Measurements from ENCODE around the gene GRID1.

DNA sequence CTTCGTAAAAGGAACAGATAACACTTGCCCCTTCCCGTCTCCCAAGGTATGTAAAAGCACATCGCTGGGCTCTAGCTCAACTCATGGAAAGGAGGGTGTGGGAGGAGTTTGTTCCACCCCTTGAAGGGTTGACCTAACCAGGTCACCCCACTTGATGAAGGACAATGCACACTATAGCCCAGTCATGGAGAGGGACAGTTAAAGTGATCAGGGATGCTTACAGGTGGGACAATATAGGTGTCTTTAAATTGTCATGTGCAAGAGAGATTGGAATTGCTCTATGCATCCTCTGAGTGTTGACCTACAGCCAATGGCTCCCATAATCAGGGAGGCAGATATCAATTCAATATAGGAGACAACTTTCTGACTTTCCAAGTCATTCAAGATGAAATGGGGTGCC, 448.2 kb downstream of the GRID1 start:
- TF ChIP-seq POLR2A (IDR thresholded peaks at IDR 0.05): no peak
- TF ChIP-seq, protein P1, sequence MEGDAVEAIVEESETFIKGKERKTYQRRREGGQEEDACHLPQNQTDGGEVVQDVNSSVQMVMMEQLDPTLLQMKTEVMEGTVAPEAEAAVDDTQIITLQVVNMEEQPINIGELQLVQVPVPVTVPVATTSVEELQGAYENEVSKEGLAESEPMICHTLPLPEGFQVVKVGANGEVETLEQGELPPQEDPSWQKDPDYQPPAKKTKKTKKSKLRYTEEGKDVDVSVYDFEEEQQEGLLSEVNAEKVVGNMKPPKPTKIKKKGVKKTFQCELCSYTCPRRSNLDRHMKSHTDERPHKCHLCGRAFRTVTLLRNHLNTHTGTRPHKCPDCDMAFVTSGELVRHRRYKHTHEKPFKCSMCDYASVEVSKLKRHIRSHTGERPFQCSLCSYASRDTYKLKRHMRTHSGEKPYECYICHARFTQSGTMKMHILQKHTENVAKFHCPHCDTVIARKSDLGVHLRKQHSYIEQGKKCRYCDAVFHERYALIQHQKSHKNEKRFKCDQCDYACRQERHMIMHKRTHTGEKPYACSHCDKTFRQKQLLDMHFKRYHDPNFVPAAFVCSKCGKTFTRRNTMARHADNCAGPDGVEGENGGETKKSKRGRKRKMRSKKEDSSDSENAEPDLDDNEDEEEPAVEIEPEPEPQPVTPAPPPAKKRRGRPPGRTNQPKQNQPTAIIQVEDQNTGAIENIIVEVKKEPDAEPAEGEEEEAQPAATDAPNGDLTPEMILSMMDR (IDR thresholded peaks at IDR 0.05): no peak

Data from Peyer's patch (tissue), 4 donors.